GM12873 (cell line): ENCODE results near the gene CIART.

Experiments
- CTCF ChIP-seq: IDR thresholded peaks from 2 replicates; pipeline ENCODE4 v1.5.1; 2012; ENCODE audit warnings: low read depth, mild to moderate bottlenecking, moderate library complexity, low read length, control low read depth; ENCODE audit not compliant: insufficient read depth; ENCODE audit errors: missing control alignments

Gene CIART, protein sequence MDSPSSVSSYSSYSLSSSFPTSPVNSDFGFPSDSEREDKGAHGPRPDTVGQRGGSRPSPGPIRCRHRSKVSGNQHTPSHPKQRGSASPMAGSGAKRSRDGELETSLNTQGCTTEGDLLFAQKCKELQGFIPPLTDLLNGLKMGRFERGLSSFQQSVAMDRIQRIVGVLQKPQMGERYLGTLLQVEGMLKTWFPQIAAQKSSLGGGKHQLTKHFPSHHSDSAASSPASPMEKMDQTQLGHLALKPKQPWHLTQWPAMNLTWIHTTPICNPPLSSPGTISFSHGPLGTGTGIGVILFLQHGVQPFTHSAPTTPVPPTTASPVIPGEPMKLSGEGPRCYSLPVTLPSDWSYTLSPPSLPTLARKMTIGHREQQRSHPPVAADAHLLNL

DNA sequence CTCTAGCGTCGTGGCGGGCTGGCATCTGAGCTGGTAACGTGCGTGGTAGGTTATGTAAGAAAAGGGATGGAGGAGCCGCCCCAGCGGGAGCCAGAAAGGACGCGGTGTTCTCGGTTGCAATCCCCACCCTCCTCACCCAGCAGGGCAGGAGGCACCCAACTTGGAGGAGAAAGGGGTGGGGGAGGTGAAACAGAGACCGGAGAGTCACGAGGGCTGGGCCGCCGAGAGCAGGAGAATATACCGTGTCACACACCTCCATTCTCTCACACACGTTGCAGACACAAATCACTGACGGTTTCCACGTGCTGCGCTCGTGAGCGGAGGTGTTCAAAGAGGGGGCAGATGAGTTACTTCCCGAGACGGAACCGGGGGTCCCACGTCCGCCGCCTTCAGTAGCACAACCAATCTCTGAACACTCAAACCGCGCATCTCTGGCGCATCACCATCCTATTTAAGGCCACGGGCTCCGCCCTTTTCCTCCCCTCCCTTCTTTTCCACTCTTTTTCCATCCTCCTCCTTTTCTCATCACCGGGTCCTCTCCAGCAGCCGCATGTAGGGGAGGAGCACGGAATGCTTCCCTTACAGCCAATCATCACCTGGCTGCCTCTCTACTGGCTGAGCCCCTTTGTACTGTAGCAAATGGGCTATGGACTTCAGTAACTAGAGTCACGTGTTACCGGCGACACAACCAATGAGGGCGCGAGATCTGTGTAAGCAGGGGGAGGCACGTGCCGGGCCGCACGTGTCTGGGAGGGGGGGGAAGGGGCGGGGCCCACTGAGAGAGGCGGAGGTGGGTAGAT is at the start of gene CIART:
Gene CIART, plus strand, starts transcription at position 797 of the 800 bp plus-strand sequence. CDS start 714 bp downstream, outside the sequence.
- no peak for TF ChIP-seq CTCF

GRCh38 chr1:150233359-150234308 is 48.7 kb upstream of the CIART start:
- TF ChIP-seq CTCF, result no peak

GRCh38 chr1:150234309-150234565 is 48.1 kb upstream of the CIART start:
- TF ChIP-seq CTCF, result no peak

- TF ChIP-seq CTCF, result no peak
Measured at GRCh38 chr1:150234566-150235293, 47.6 kb upstream of the CIART start.

DNA sequence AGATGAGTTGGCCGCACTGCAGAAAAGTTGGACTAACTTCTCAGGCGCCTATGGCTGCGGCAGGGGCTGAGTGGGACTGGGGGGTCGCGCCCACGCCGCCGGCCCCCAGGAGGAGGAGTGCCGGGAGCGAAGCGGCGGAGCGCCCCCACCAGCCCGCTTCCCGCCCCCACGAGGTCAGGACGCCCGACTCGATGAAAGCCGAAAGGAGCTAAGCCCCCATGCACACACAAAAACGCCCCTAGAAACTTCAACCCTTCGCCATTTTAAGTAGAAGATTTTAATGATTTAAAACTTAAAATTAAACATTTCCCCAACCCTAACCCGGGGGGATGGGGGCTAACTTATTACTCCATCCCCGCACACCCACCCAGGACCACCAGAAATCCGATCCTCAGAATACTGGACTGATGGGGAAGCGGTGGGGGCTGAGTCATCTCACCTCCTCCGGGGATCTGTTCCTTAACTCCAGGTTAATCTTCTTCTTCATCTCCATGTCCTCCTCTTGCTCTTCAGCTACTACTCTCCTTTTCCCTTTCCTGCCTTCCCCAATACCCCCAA is 47.0 kb upstream of the CIART start:
- no peak for TF ChIP-seq CTCF

- no peak for TF ChIP-seq CTCF
Measured at GRCh38 chr1:150235852-150236613, 46.3 kb upstream of the CIART start, which contains the start of gene ANP32E. Gene ANP32E (minus strand): TSS chr1:150236112. CDS start chr1:150235786, 326 bp downstream.
